ENCODE data around the gene CBFA2T3.

- TF ChIP-seq CTCF (IDR thresholded peaks at IDR 0.05) (no peak), EZH2 (IDR thresholded peaks at IDR 0.05; ENCODE audit: borderline replicate concordance, insufficient read depth, low read depth, low read length, poor library complexity, severe bottlenecking) (no peak)
Measured at GRCh38 chr16:88830783-88831182, 146.2 kb downstream of the CBFA2T3 start.

All from B cell (primary cell).